GM12878 (cell line): ENCODE results near the gene TMEM18. TPM values are rescaled to one million over a fixed set of nuclear protein-coding genes. Genes with fewer than 3 reads are reported as not detected.

Experiments used
- ATAC-seq: fragments of 200-7000 bp; cut with Tn5 transposase; 3 replicates; pipeline ENCODE4 v1.9.1; 2020; ENCODE audit warnings: mild to moderate bottlenecking, moderate library complexity
- BruUV-seq: library from RNA; stranded (reverse); fragments of 400-500 nt; replicated peaks from 2 replicates; lab custom pipeline; 2021; lab: Mats Ljungman, UMichigan
- CTCF ChIA-PET: fragments of 300-600 bp; sonication (Branson Sonifier 250); formaldehyde crosslinking; extraction: SDS; loops from one replicate; lab custom pipeline; 2021; ENCODE audit warnings: inconsistent platforms; lab: Yijun Ruan, JAX
- POLR2A ChIA-PET: fragments of 350-600 bp; formaldehyde crosslinking; extraction: SDS; loops from one replicate; lab custom pipeline; 2021; ENCODE audit warnings: inconsistent platforms; lab: Charles Lee
- RAD21 ChIA-PET: fragments of 300-600 bp; sonication (Branson Sonifier 250); formaldehyde crosslinking; loops from one replicate; lab custom pipeline; 2023; ENCODE audit warnings: antibody characterized with exemption; ENCODE audit not compliant: unreplicated experiment; lab: Charles Lee
- SMC1A ChIA-PET: fragments of 300-600 bp; sonication (Branson Sonifier 250); formaldehyde crosslinking; loops from one replicate; lab custom pipeline; 2023; ENCODE audit not compliant: unreplicated experiment, uncharacterized antibody; lab: Charles Lee
- DNase-seq: peaks from one replicate; pipeline ENCODE4 v3.0.0-alpha.2; 2011; ENCODE audit warnings: low read depth, low spot score
- FAIRE-seq: peaks from 3 replicates; lab custom pipeline; 2011; peaks lifted over from hg19 to GRCh38; lab: Jason Lieb, UNC
- H2AFZ ChIP-seq: 2 replicates; pipeline ENCODE4 v1.6.0; 2011; ENCODE audit warnings: low read depth, low read length, control low read depth; ENCODE audit not compliant: control insufficient read depth
- H3K27ac ChIP-seq: 2 replicates; pipeline ENCODE4 v1.5.1; 2011; ENCODE audit warnings: control low read depth; ENCODE audit not compliant: control insufficient read depth, insufficient read depth
- H3K27me3 ChIP-seq, 2 experiments: replicated peaks in 1 of 2; 2 replicates each; pipeline versions ENCODE4 v1.6.0 to v1.6.1; 2011; ENCODE audit warnings: low read length in 1 of 2; ENCODE audit not compliant: control insufficient read depth in 2 of 2, insufficient read depth in 2 of 2
- H3K36me3 ChIP-seq, 2 experiments: 2 replicates each; pipeline ENCODE4 v1.5.1; 2011; ENCODE audit warnings: low read length in 1 of 2; ENCODE audit not compliant: control insufficient read depth in 2 of 2, insufficient read depth in 2 of 2
- H3K4me1 ChIP-seq: 2 replicates; pipeline ENCODE4 v1.6.1; 2011; ENCODE audit warnings: mild to moderate bottlenecking, low read length, moderate library complexity, mixed read lengths; ENCODE audit not compliant: control insufficient read depth, insufficient read depth
- H3K4me2 ChIP-seq: 2 replicates; pipeline ENCODE4 v1.6.0; 2011; ENCODE audit warnings: control low read depth; ENCODE audit not compliant: control insufficient read depth, insufficient read depth
- H3K4me3 ChIP-seq: fragments of 200-600 bp; sonication (generic); 2 replicates; pipeline ENCODE4 v1.5.1; 2016
- H3K79me2 ChIP-seq: 2 replicates; pipeline ENCODE4 v1.6.0; 2011; ENCODE audit warnings: low read length; ENCODE audit not compliant: control insufficient read depth, insufficient read depth
- H3K9ac ChIP-seq: 2 replicates; pipeline ENCODE4 v1.8.0; 2011; ENCODE audit warnings: low read length, control low read depth, mixed read lengths; ENCODE audit not compliant: control insufficient read depth, insufficient read depth
- H3K9me3 ChIP-seq: replicated peaks from 3 replicates; pipeline ENCODE4 v1.5.1; 2011; ENCODE audit warnings: mild to moderate bottlenecking, low read length; ENCODE audit not compliant: control insufficient read depth, insufficient read depth
- H4K20me1 ChIP-seq: 2 replicates; pipeline ENCODE4 v1.6.0; 2011; ENCODE audit not compliant: control insufficient read depth, insufficient read depth
- ASH2L ChIP-seq: fragments of 300-600, 200-600 bp; sonication (generic); IDR thresholded peaks from 2 replicates; pipeline ENCODE4 v1.6.1; 2017; ENCODE audit warnings: low read depth, mild to moderate bottlenecking, borderline replicate concordance
- BACH1 ChIP-seq: fragments of 450-650 bp; IDR thresholded peaks from 2 replicates; pipeline ENCODE4 v1.6.1; 2017; ENCODE audit warnings: mild to moderate bottlenecking, borderline replicate concordance
- KAT2A ChIP-seq: conservative IDR thresholded peaks from 2 replicates; pipeline ENCODE4 v1.6.1; 2011; ENCODE audit warnings: low read depth, low read length; ENCODE audit not compliant: control insufficient read depth
- RBBP5 ChIP-seq: fragments of 200-600 bp; sonication (generic); conservative IDR thresholded peaks from 2 replicates; pipeline ENCODE4 v1.6.1; 2016
- SRF ChIP-seq, 2 experiments: IDR thresholded peaks; 2 replicates each; pipeline ENCODE4 v1.6.1; 2011; ENCODE audit warnings: low read depth in 2 of 2, low read length in 2 of 2, mild to moderate bottlenecking in 1 of 2, moderate library complexity in 1 of 2
- TBL1XR1 ChIP-seq: IDR thresholded peaks from 2 replicates; pipeline ENCODE4 v1.6.1; 2012; ENCODE audit warnings: low read depth, low read length, improper control_type of control experiment
- ZBTB11 ChIP-seq: fragments of 450-650 bp; formaldehyde crosslinking; IDR thresholded peaks from 2 replicates; pipeline ENCODE4 v1.5.0; 2022; ENCODE audit warnings: mild to moderate bottlenecking, missing genetic modification characterization
- ZNF687 ChIP-seq: fragments of 450-650 bp; IDR thresholded peaks from 2 replicates; pipeline ENCODE4 v1.6.1; 2017; ENCODE audit warnings: mild to moderate bottlenecking, moderate library complexity
- in situ Hi-C: fragments of 300-500 bp; cut with MboI; formaldehyde crosslinking; loops from 9 replicates; pipeline ENCODE4 v1.14.3; 2018; ENCODE audit warnings: mixed read lengths
- intact Hi-C: fragments of 100-400 bp; cut with micrococcal nuclease; formaldehyde crosslinking; loops from one replicate; pipeline ENCODE4 v1.14.2; 2022; ENCODE audit not compliant: unreplicated experiment
- polyA plus RNA-seq, 11 experiments: library from polyadenylated mRNA; depleted of rRNA in 4 of 11; unstranded in 6 of 11; stranded (reverse) in 5 of 11; fragments of >200 nt; fragmentation: Nextera tagmentation in 4 of 11; fragmentation: Illumina TruSeq in 1 of 11; extraction: Ambion mirVana in 4 of 11; extraction: Trizol in 1 of 11; gene quantifications; 1 replicate in 1 of 11; 2 replicates in 10 of 11; pipeline versions ENCODE4 v1.2.1 to v1.2.3, GENCODE V29; 2011 to 2016; ENCODE audit warnings: inconsistent platforms in 2 of 11, missing spikeins in 2 of 11, low read depth in 1 of 11
- total RNA-seq, 4 experiments: library from RNA; depleted of rRNA in 3 of 4; stranded (reverse); fragments of >200 nt in 3 of 4; fragmentation: Illumina TruSeq in 1 of 4; extraction: Trizol in 1 of 4; gene quantifications; 2 replicates each; pipeline versions ENCODE4 v1.2.1 to v1.2.3, GENCODE V29; 2013 to 2021
- TF ChIP-seq, protein P1 (sequence below): IDR thresholded peaks from 2 replicates; pipeline ENCODE4 v1.6.1; 2011; ENCODE audit warnings: borderline replicate concordance, low read depth, mild to moderate bottlenecking, moderate library complexity, low read length; ENCODE audit not compliant: insufficient read depth, poor library complexity, severe bottlenecking

Gene TMEM18
- total and polyA plus RNA-seq, 10 of the 15 experiments (the other 5 are each of a cell fraction or from before 2014, with no cell fraction given), result 11.2 to 56.3 (median 26.0) TPM

GRCh38 chr2:682226-682625 lies 5.0 kb upstream of the TMEM18 start:
- POLR2A ChIA-PET, result no interaction called here
- DNase-seq (no peak), ATAC-seq (no peak), FAIRE-seq (no peak)
- no TSS peak for BruUV-seq
- RAD21 ChIA-PET, result no interaction called here
- H3K27ac ChIP-seq, result no peak overlapping the region
- no peaks in the 10 kb centered on the region for H3K27me3 ChIP-seq
- SMC1A ChIA-PET, result no interaction called here
- H2AFZ ChIP-seq, result no peak overlapping the region
- intact Hi-C loops (no loop called here), in situ Hi-C loops (no loop called here)
- no peak overlapping the region for H3K4me3 ChIP-seq
- H3K9ac ChIP-seq, result no peak overlapping the region
- H3K36me3 ChIP-seq, result no peaks in the 10 kb centered on the region
- TF ChIP-seq KAT2A, result no peak
- no peak for TF ChIP-seq BACH1
- TF ChIP-seq, protein P1, sequence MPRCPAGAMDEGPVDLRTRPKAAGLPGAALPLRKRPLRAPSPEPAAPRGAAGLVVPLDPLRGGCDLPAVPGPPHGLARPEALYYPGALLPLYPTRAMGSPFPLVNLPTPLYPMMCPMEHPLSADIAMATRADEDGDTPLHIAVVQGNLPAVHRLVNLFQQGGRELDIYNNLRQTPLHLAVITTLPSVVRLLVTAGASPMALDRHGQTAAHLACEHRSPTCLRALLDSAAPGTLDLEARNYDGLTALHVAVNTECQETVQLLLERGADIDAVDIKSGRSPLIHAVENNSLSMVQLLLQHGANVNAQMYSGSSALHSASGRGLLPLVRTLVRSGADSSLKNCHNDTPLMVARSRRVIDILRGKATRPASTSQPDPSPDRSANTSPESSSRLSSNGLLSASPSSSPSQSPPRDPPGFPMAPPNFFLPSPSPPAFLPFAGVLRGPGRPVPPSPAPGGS, result no peak
- no peak for TF ChIP-seq ASH2L
- TF ChIP-seq TBL1XR1, result no peak
- no peak for TF ChIP-seq ZNF687
- no peak for TF ChIP-seq RBBP5
- TF ChIP-seq SRF (IDR thresholded peaks at IDR 0.05; ENCODE audit: low read depth in 2 of 2, low read length in 2 of 2), result no peak
- TF ChIP-seq ZBTB11 (CRISPR knock-in tag), result no peak
- peaks cover 10% of the 10 kb centered on the region; the same call in 2 of the 3 replicates for H3K9me3 ChIP-seq
- no peak overlapping the region for H3K4me2 ChIP-seq
- H3K4me1 ChIP-seq, result no peaks in the 10 kb centered on the region
- no peaks in the 10 kb centered on the region; the same call in 1 of the 2 replicates for H3K79me2 ChIP-seq
- no peaks in the 10 kb centered on the region for H4K20me1 ChIP-seq
- CTCF ChIA-PET, result no interaction called here
